Measurements from ENCODE around the gene CD6.
"Not testable (repeated sequence)": the region's sequence is repeated elsewhere in the genome, so short reads cannot be mapped to it uniquely, and the experiment has no call there.

The CD6 gene

GRCh38 chr11:61059260-61059752, 87.8 kb downstream of the CD6 start:
- FAIRE-seq: no peak

DNA sequence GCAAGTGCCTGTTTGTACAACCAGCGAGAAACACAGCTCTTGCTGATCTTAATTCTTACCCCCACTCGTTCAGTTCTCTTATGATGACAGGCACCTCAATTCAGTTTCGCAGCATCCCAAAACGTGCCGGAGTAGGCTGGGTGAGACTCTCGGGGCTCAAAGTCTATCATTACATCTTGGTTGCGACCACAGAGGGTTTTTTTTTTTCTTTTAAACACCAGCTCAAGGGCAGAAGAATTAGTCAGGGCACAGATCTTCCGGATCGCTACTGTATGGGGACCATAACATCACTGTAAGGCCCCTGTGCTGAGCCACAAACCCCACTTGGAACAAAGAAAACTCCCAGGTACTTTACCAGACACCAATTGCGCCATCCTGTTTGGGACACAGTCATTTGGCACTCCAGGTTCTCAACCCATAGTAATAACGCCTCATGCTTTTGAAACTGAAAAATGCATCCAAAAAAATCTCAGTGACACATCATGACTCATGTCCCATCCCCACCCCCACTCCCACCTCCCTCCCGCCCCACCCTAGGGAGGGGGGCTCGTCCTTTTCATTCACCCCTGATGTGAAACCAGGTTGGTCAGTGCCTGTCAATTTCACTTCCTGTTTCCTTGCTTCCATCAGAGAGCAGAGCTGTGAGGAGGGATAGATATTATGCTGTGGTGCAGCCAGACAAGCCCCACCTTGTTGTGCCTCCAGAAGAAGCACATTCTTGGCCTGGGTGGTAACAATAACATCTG, 89.8 kb downstream of the CD6 start:
- FAIRE-seq: no peak

GRCh38 chr11:61062181-61062930, 90.9 kb downstream of the CD6 start:
- FAIRE-seq: no peak

DNA sequence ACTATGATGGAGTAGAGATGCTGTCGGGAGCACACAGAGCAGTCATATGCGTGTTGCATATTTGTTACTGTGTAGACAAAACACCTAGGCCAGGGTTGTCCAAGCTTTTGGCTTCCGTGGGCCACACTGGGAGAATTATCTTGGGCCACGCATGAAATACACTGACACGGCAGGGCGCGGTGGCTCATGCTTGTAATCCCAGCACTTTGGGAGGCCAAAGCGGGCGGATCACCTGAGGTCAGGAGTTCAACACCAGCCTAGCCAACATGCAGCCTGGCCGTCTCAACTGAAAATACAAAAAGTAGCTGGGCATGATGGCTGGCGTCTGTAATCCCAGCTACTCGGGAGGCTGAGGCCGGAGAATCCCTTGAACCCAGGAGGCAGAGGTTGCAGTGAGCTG, 93.8 kb downstream of the CD6 start:
- not testable (repeated sequence) for FAIRE-seq

GRCh38 chr11:61065955-61066638, 94.6 kb downstream of the CD6 start:
- FAIRE-seq: no peak

DNA sequence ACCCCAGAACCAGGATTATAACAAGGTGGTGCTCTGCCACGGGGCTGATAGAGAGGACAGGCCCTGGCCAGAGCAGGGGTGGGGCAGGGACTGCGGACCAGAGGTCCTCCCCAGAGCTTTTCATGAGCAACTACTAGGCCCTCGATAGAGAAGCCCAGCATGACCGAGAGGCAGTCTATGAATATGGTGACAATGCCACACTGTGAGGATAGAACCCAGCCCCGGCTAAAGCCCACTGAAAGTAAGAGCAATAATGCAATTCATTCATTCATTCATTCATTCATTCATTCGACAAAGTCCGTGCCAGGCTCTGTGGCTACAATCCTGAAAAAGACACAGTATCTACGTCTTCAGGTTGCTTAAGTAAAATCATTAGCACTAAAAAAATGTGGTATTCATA, 95.2 kb downstream of the CD6 start:
- FAIRE-seq: no peak

DNA sequence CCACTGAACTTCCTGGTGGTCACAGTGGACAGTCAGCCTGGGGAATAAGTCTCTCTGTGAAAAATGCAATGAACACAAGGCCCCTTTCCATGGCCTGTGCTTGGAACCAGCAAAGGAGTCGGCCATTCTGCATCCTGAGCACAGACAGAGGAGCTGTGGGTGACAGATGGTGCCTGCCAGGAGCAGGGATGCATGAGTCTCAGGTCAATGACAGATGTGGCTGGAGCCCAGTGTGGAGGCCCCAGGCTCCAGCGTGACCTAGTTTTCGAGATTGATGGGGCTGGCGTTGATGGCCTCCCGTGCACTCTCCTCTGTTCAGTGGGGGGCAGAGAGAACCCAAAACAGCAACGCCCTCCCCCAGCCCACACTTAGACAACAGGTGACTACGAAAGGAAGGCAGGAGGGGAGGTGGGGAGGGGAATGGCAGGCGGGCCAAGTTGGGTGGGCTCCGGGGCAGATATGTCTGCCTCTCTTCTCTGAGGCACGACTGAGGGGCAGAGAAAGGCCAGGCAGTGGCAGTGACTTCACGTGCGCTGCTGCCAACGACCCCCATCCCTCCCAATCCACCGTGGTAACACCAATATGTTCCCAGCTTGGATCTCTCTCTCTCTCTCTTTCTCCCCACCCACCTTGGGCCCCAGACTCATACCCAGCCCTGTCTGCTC, 96.4 kb downstream of the CD6 start:
- FAIRE-seq: no peak

GRCh38 chr11:61068581-61068980, 97.1 kb downstream of the CD6 start:
- FAIRE-seq: no peak

- FAIRE-seq: no peak
Measured at GRCh38 chr11:61069427-61069826, 97.9 kb downstream of the CD6 start.

Measured in TTC549 (cell line).